ENCODE results near the gene ETHE1. TPM values are rescaled to one million over a fixed set of nuclear protein-coding genes. Genes with fewer than 3 reads are reported as not detected.
"Not testable (repeated sequence)": the region's sequence is repeated elsewhere in the genome, so short reads cannot be mapped to it uniquely, and the experiment has no call there.

Gene ETHE1
- total RNA-seq, 2 donors from 2014 or later, result 32.8 to 122 TPM

DNA sequence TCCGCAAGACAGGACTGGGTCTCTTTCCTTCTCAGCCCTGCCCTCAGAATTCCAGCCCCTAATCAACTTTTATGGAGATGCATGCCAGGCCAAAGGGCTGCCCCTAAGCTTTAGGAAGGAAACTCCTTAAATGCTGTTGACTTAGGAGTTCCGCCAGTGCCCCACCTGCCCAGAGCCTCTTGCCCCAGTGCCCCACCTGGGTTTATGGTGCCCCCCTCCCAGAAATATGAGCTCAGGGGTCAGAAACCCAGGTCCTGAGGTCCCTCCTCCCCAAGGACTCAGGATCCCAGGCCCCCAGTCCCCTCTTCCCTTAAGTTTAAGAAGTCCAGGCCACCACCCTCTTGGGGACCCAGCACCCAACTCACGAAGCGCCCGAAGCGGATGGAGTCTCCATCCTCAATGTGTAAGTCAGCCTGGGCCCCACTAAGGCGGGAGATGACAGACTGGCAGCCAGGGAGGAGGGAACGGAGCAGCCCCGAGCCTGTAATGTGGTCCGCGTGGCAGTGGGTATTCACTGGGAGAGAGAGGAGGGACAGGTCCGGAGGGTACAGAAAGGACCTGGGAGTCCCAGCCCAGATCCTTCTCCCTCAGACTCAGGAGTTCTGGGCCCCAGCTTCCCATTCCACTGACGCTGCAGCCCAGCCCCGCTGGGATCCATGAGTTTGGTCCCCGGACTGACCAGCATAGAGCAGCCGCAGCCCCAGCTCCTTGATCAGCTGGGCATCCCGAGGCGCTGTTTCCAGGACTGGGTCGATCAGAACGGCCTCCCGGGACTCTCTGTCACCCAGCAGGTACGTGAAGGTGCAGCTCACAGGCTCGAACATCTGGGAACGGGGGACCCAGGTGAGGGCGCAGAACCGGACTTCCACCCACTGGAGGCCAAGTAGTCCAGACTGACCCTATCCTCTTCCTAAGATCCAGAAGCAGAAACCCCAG is 897 bp downstream of the ETHE1 start:
- H3K27ac ChIP-seq, result peak overlapping the region; percentile 85 to 90
- peak; percentile 24 for DNase-seq (ENCODE audit: low spot score)
- H3K9me3 ChIP-seq, result no peaks in the 10 kb centered on the region
- WGBS, result 2% methylated on average over 25 of the region's 26 CpGs
- no peaks in the 10 kb centered on the region for H3K36me3 ChIP-seq
- intact Hi-C loops (cut with DNase I), result no loop called here
- no peaks in the 10 kb centered on the region for H3K27me3 ChIP-seq (replicated peaks; ENCODE audit: insufficient read depth)
- H3K4me3 ChIP-seq, result peak overlapping the region; percentile 75 to 91
- H3K4me1 ChIP-seq (replicated peaks), result peaks cover 4% of the 10 kb centered on the region
- TF ChIP-seq POLR2AphosphoS5 (IDR thresholded peaks at IDR 0.05), result no peak
- TF ChIP-seq, protein P1, sequence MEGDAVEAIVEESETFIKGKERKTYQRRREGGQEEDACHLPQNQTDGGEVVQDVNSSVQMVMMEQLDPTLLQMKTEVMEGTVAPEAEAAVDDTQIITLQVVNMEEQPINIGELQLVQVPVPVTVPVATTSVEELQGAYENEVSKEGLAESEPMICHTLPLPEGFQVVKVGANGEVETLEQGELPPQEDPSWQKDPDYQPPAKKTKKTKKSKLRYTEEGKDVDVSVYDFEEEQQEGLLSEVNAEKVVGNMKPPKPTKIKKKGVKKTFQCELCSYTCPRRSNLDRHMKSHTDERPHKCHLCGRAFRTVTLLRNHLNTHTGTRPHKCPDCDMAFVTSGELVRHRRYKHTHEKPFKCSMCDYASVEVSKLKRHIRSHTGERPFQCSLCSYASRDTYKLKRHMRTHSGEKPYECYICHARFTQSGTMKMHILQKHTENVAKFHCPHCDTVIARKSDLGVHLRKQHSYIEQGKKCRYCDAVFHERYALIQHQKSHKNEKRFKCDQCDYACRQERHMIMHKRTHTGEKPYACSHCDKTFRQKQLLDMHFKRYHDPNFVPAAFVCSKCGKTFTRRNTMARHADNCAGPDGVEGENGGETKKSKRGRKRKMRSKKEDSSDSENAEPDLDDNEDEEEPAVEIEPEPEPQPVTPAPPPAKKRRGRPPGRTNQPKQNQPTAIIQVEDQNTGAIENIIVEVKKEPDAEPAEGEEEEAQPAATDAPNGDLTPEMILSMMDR (IDR thresholded peaks at IDR 0.05), result no peak

DNA sequence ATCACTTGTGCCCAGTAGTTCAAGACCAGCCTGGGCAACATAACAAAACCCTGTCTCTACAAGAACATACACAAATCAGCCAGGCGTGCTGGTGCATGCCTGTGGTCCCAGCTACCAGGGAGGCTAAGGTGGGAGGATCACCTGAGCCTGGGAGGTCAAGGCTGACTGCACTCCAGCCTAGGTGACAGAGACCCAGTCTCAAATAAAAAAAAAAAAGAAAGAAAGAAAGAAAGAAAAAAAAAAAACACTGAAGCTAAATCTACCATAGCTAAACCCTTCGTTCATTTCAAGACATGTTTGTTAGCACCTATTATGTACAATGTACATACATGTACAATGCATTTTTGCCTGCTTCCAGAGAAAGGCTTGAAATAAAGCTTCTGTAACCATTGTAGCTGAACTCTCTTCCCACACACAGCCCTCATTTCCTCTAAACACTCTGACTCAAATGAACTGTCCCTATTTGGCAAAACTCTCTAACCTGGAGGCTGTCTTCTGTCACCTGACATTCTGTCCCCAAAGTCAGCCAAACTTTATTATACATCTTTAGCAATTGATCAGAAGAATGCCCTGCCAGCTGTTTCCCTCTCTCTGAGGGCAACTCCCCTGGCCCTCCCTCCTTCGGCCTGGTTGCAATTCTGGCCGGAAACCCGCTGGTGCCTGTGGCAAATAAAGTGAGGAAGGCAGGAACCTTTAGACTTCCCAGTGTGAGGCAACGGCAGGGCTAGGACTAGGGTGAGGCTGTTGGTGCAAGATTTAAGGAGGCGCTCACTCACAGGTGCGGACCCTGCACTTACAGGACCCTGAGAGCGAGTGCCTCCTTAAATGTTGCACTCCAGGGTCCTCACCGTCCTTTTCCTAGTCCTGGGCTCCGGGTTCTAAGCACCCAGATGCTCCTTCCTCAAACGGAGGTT is 1.8 kb downstream of the ETHE1 start:
- Histone ChIP-seq H3K27me3 (replicated peaks; ENCODE audit: insufficient read depth) (no peaks in the 10 kb centered on the region), H3K4me1 (replicated peaks) (peaks cover 4% of the 10 kb centered on the region), H3K27ac (peak overlapping the region; percentile 85 to 90), H3K36me3 (no peaks in the 10 kb centered on the region), H3K4me3 (peak overlapping the region; percentile 75 to 91), H3K9me3 (no peaks in the 10 kb centered on the region)
- peak; percentile 66 for DNase-seq (ENCODE audit: low spot score)
- 13% methylated on average over 12 of the region's 12 CpGs for WGBS
- TF ChIP-seq POLR2AphosphoS5 (IDR thresholded peaks at IDR 0.05), result peak; percentile 71
- peak; percentile 68 for TF ChIP-seq POLR2A (IDR thresholded peaks at IDR 0.05)
- TF ChIP-seq, protein P1 (IDR thresholded peaks at IDR 0.05), result no peak
- intact Hi-C loops (cut with DNase I), result no loop called here

DNA sequence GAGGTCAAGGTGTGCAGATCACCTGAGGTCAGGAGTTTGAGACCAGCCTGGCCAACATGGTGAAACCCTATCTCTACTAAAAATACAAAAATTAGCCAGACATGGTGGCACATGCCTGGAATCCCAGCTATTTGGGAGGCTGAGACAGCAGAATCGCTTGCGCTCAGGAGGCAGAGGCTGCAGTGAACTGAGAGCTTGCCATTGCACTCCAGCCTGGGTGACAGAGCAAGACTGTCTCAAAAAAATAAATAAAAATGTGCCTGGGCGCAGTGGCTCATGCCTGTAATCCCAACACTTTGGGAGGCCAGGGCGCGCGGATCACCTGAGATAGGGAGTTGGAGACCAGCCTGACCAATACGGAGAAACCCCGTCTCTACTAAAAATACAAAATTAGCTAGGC is 3.3 kb downstream of the ETHE1 start:
- H3K27me3 ChIP-seq (replicated peaks; ENCODE audit: insufficient read depth); DNase-seq (ENCODE audit: low spot score); H3K4me1 ChIP-seq (replicated peaks); intact Hi-C loops (cut with DNase I); H3K4me3 ChIP-seq; H3K9me3 ChIP-seq; H3K36me3 ChIP-seq: not testable (repeated sequence)
- H3K27ac ChIP-seq, result peak overlapping the region; percentile 69 to 80
- whole genome bisulfite sequencing, result 94% methylated on average over 8 of the region's 8 CpGs

DNA sequence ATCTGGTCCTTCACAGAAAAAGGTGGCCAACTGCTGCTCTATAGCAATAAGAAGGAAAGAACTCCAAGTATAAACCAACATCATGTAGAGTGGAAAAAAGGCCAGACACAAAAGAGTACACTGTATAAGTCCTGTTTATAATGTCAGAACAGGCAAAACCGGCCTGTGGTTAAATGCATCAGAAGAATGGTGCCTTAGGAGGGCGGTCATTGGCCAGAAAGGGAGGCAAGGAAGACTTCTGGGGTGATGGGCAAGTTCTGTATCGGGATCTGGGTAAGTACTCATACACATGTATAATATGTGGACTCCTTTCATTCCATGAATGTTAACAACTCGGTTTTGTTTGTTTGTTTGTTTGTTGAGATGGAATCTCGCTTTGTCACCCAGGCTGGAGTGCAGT is 4.1 kb downstream of the ETHE1 start:
- Histone ChIP-seq H3K27ac (peak overlapping the region; percentile 69 to 80), H3K36me3 (no peaks in the 10 kb centered on the region), H3K4me1 (replicated peaks) (peaks cover 4% of the 10 kb centered on the region), H3K4me3 (no peak overlapping the region), H3K27me3 (replicated peaks; ENCODE audit: insufficient read depth) (no peaks in the 10 kb centered on the region), H3K9me3 (no peaks in the 10 kb centered on the region)
- WGBS, result 64% methylated on average over 5 of the region's 5 CpGs
- intact Hi-C loops (cut with DNase I), result no loop called here
- DNase-seq (ENCODE audit: low spot score), result peak; percentile 65
- TF ChIP-seq, protein P1 (IDR thresholded peaks at IDR 0.05), result no peak
- TF ChIP-seq POLR2A (IDR thresholded peaks at IDR 0.05) (no peak), POLR2AphosphoS5 (IDR thresholded peaks at IDR 0.05) (peak; percentile 89)

DNA sequence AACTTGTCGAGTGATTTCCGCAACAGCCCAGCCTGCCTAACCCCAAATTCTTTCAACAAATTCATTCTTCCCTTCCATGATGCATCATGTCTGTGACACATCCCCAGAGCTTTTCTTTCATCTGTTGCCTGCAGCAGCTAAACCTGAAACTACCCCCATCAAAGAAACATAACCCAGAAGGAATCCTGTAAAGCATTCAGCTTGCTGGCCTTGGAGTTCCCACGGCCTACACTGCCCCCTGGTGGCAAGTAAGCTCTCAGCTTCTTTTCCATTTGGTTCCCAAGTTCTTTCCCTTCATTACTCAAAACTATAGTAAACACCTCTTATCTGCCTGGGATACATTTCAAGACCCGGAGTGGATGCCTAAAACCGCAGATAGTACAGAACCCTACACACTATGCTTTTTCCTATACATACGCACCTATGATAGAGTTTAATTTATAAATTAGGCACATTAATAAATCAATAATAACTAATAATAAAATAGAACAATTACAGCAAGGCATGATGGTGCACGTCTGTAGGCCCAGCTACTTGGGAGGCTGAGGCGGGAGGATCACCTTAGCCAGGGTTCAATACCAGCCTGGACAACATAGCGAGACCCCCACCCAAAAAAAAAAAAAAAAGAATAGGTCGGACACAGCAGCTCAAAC is 7.4 kb downstream of the ETHE1 start:
- WGBS, result 47% methylated on average over 10 of the region's 10 CpGs
- Histone ChIP-seq H3K4me3 (no peak overlapping the region), H3K36me3 (no peaks in the 10 kb centered on the region), H3K27me3 (replicated peaks; ENCODE audit: insufficient read depth) (no peaks in the 10 kb centered on the region), H3K4me1 (replicated peaks) (no peaks in the 10 kb centered on the region), H3K27ac (no peak overlapping the region), H3K9me3 (no peaks in the 10 kb centered on the region)
- intact Hi-C loops (cut with DNase I), result loop anchor here (1.0 kb wide), 1 partner anchor 72 kb away; no protein-coding TSS in a partner anchor
- no peak for TF ChIP-seq POLR2A (IDR thresholded peaks at IDR 0.05)
- TF ChIP-seq, protein P1 (IDR thresholded peaks at IDR 0.05), result peak; percentile 75 to 96 (median 91)
- peak; percentile 72 for TF ChIP-seq POLR2AphosphoS5 (IDR thresholded peaks at IDR 0.05)
- DNase-seq (ENCODE audit: low spot score), result peak; percentile 73
